ENCODE measurements around the gene MIEF2. TPM values are rescaled to one million over a fixed set of nuclear protein-coding genes. Genes with fewer than 3 reads are reported as not detected.

MIEF2 gene
- polyA plus RNA-seq, 3 donors = 3.5 to 6.1 (median 4.9) TPM

DNA sequence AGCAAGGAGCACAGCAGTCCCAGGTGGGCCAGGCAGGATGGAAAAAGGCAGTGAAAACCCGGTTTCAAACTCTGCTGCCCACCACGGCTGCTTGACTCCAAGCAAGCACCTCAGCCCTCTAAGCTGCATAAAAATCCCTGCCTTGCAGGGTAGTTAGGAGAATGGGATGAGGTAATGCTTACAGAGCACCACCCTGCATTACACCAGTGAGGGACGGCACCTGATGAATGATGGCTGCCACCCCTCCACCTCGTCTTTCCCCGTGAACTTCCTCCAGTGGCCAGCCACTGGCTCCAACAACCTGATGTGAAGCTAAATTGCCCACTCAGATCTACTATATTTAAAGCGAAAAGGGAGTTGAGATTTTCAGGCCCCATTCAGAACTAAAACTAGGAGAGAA lies 21.3 kb downstream of the MIEF2 start:
- peaks cover 0 to 1% (median 0%) of the 10 kb centered on the region in 3 donors for H3K27me3 Mint-ChIP-seq (ENCODE audit: low read depth in 3 of 3)
- 87% methylated on average over 3 of the region's 6 CpGs for WGBS (ENCODE audit: insufficient coverage)

DNA sequence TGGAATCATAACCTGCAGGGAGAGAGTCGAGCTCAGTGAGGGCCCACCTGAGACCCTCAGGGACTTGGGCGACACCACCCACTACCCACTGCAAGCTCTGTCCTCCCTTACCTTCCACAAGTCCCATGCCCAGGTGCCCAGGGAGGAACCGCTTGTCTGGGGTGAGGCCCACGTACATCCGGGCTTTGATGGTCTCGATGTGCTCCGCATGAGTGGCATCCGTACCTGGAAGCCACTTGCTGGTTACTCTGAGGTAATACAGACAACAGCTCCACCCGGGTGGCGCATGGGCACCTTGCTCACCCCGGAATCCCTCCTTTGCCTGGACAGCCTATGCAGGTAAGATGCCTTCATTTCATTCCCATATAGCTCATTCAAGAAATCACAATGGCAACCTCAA lies 24.8 kb downstream of the MIEF2 start:
- Mint-ChIP-seq H3K4me1 (no peaks in the 10 kb centered on the region), H3K27me3 (ENCODE audit: low read depth in 3 of 3) (no peaks in the 10 kb centered on the region), H3K36me3 (peaks cover 83 to 96% of the 10 kb centered on the region in 2 donors), H3K9me3 (no peaks in the 10 kb centered on the region), H3K27ac (peak overlapping the region in 1 of 7 donors; percentile 33), H3K4me3 (no peak overlapping the region)
- H3K4me3 ChIP-seq (replicated peaks in 1 of 3; ENCODE audit: low read depth in 2 of 3, low read length in 3 of 3) = no peak overlapping the region
- 98% methylated on average over 10 of the region's 11 CpGs for WGBS (ENCODE audit: insufficient coverage)
- intact Hi-C loops (cut with micrococcal nuclease) = no loop called here
- H3K9me3 ChIP-seq (replicated peaks in 1 of 2; ENCODE audit: control insufficient read depth in 1 of 2, insufficient read depth in 1 of 2, low read length in 2 of 2) = no peaks in the 10 kb centered on the region
- no peak overlapping the region for H3K4me2 ChIP-seq (replicated peaks; ENCODE audit: extremely low read depth, low read length, poor library complexity, severe bottlenecking)
- H3K9ac ChIP-seq (ENCODE audit: insufficient read depth, low read length, poor library complexity, severe bottlenecking) = no peak overlapping the region
- peaks cover 7% of the 10 kb centered on the region for H4K20me1 ChIP-seq (ENCODE audit: insufficient read depth, low read length)
- H3K4me1 ChIP-seq (ENCODE audit: control insufficient read depth in 1 of 2, insufficient read depth in 2 of 2, low read length in 2 of 2) = no peaks in the 10 kb centered on the region
- no peaks in the 10 kb centered on the region for H3K79me2 ChIP-seq (ENCODE audit: insufficient read depth, low read length)
- no peak for DNase-seq
- no peaks in the 10 kb centered on the region for H3K27me3 ChIP-seq (ENCODE audit: control insufficient read depth in 2 of 2, insufficient read depth in 2 of 2, low read length in 2 of 2)
- H3K27ac ChIP-seq (ENCODE audit: low read depth in 1 of 2, low read length in 2 of 2) = no peak overlapping the region
- H2AFZ ChIP-seq (ENCODE audit: insufficient read depth, low read depth, low read length, poor library complexity, severe bottlenecking) = no peak overlapping the region
- H3K36me3 ChIP-seq (replicated peaks in 1 of 2; ENCODE audit: control insufficient read depth in 1 of 2, insufficient read depth in 2 of 2, low read length in 2 of 2) = peaks cover 86 to 97% of the 10 kb centered on the region in 2 donors
- TF ChIP-seq, protein P1, sequence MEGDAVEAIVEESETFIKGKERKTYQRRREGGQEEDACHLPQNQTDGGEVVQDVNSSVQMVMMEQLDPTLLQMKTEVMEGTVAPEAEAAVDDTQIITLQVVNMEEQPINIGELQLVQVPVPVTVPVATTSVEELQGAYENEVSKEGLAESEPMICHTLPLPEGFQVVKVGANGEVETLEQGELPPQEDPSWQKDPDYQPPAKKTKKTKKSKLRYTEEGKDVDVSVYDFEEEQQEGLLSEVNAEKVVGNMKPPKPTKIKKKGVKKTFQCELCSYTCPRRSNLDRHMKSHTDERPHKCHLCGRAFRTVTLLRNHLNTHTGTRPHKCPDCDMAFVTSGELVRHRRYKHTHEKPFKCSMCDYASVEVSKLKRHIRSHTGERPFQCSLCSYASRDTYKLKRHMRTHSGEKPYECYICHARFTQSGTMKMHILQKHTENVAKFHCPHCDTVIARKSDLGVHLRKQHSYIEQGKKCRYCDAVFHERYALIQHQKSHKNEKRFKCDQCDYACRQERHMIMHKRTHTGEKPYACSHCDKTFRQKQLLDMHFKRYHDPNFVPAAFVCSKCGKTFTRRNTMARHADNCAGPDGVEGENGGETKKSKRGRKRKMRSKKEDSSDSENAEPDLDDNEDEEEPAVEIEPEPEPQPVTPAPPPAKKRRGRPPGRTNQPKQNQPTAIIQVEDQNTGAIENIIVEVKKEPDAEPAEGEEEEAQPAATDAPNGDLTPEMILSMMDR (IDR thresholded peaks at IDR 0.05) = no peak

More for the DNA sequence above, 21.3 kb downstream of the MIEF2 start:
- Histone ChIP-seq H3K27ac (ENCODE audit: low read depth in 1 of 2, low read length in 2 of 2) (no peak overlapping the region), H2AFZ (ENCODE audit: insufficient read depth, low read depth, low read length, poor library complexity, severe bottlenecking) (no peak overlapping the region), H3K4me3 (replicated peaks in 1 of 3; ENCODE audit: low read depth in 2 of 3, low read length in 3 of 3) (no peak overlapping the region), H3K36me3 (replicated peaks in 1 of 2; ENCODE audit: control insufficient read depth in 1 of 2, insufficient read depth in 2 of 2, low read length in 2 of 2) (peaks cover 86 to 98% of the 10 kb centered on the region in 2 donors), H3K27me3 (ENCODE audit: control insufficient read depth in 2 of 2, insufficient read depth in 2 of 2, low read length in 2 of 2) (no peaks in the 10 kb centered on the region), H4K20me1 (ENCODE audit: insufficient read depth, low read length) (peaks cover 7% of the 10 kb centered on the region), H3K4me2 (replicated peaks; ENCODE audit: extremely low read depth, low read length, poor library complexity, severe bottlenecking) (no peak overlapping the region), H3K9me3 (replicated peaks in 1 of 2; ENCODE audit: control insufficient read depth in 1 of 2, insufficient read depth in 1 of 2, low read length in 2 of 2) (no peaks in the 10 kb centered on the region), H3K9ac (ENCODE audit: insufficient read depth, low read length, poor library complexity, severe bottlenecking) (no peak overlapping the region), H3K4me1 (ENCODE audit: control insufficient read depth in 1 of 2, insufficient read depth in 2 of 2, low read length in 2 of 2) (no peaks in the 10 kb centered on the region), H3K79me2 (ENCODE audit: insufficient read depth, low read length) (no peaks in the 10 kb centered on the region)
- Mint-ChIP-seq H3K4me3 (no peak overlapping the region), H3K27ac (peak overlapping the region in 1 of 7 donors; percentile 45), H3K9me3 (no peaks in the 10 kb centered on the region), H3K36me3 (peaks cover 77 to 99% of the 10 kb centered on the region in 2 donors), H3K4me1 (no peaks in the 10 kb centered on the region)
- TF ChIP-seq, protein P1 (IDR thresholded peaks at IDR 0.05) = no peak
- intact Hi-C loops (cut with micrococcal nuclease) = no loop called here
- no peak for DNase-seq
